Right atrium auricular region (tissue), 2 donors: ENCODE measurements around the gene ZNF646. TPM values are rescaled to one million over a fixed set of nuclear protein-coding genes. Genes with fewer than 3 reads are reported as not detected.

Experiments used
- DNase-seq: peaks from one replicate; pipeline ENCODE4 v3.0.0-alpha.2; 2019; ENCODE audit warnings: low spot score
- H3K27ac ChIP-seq, 2 donors: fragments of 200-600 bp; sonication (generic); 1 replicate in 1 of 2; 2 replicates in 1 of 2; pipeline ENCODE4 v1.5.1; 2016 to 2019
- H3K27me3 ChIP-seq, 2 donors: fragments of 200-600 bp; sonication (generic); one replicate each; pipeline versions ENCODE4 v1.5.1 to v1.6.0; 2017 to 2019
- H3K36me3 ChIP-seq: fragments of 200-600 bp; sonication (generic); one replicate; pipeline ENCODE4 v1.5.1; 2016
- H3K4me1 ChIP-seq, 2 donors: fragments of 200-600 bp; sonication (generic); one replicate each; pipeline versions ENCODE4 v1.5.1 to v1.6.0; 2017 to 2019
- H3K4me3 ChIP-seq, 2 donors: fragments of 200-600 bp; sonication (generic); 1 replicate in 1 of 2; 2 replicates in 1 of 2; pipeline ENCODE4 v1.5.1; 2017 to 2019; ENCODE audit warnings: mild to moderate bottlenecking in 1 of 2, moderate library complexity in 1 of 2
- H3K9me3 ChIP-seq, 2 donors: fragments of 200-600 bp; sonication (generic); one replicate each; pipeline ENCODE4 v1.5.1; 2019
- total RNA-seq, 2 donors: library from RNA; depleted of rRNA; stranded (reverse); fragments of >200 nt; gene quantifications; one replicate each; pipeline ENCODE4 v1.1.0, GENCODE V29; 2016
- TF ChIP-seq, protein P1 (sequence below), 2 donors: fragments of 200-600 bp; sonication (generic); IDR thresholded peaks; one replicate each; pipeline ENCODE4 v1.5.1; 2019; ENCODE audit warnings: antibody characterized with exemption in 2 of 2

The ZNF646 gene
- total RNA-seq, 2 donors from 2014 or later: 6.2 to 10.8 TPM

DNA sequence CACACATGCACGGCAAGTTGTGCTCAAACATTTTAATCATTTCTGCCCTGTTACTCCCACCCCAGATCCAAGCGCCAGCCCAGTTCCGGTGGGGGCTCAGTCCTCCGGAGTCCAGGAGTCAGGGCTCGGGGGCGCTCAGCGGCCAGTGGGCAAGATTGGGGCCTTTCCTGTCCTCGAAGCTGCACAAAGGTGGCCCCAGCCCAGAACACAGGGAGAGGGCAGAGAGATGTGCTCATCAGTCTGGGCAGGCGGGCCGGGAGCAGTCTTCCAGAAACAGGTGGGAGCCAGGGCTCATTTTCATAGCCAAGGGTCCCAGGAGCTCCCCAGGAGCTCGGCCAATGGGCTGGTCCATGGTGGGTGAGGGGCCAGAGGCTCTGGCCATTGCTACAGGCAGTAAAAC is 57.2 kb downstream of the ZNF646 start:
- H3K27ac ChIP-seq: no peak overlapping the region
- no peak for DNase-seq
- H3K36me3 ChIP-seq: peaks cover 59% of the 10 kb centered on the region
- no peak overlapping the region for H3K4me3 ChIP-seq
- peaks cover 0 to 39% of the 10 kb centered on the region in 2 donors for H3K4me1 ChIP-seq
- no peaks in the 10 kb centered on the region for H3K27me3 ChIP-seq
- no peaks in the 10 kb centered on the region for H3K9me3 ChIP-seq
- TF ChIP-seq, protein P1, sequence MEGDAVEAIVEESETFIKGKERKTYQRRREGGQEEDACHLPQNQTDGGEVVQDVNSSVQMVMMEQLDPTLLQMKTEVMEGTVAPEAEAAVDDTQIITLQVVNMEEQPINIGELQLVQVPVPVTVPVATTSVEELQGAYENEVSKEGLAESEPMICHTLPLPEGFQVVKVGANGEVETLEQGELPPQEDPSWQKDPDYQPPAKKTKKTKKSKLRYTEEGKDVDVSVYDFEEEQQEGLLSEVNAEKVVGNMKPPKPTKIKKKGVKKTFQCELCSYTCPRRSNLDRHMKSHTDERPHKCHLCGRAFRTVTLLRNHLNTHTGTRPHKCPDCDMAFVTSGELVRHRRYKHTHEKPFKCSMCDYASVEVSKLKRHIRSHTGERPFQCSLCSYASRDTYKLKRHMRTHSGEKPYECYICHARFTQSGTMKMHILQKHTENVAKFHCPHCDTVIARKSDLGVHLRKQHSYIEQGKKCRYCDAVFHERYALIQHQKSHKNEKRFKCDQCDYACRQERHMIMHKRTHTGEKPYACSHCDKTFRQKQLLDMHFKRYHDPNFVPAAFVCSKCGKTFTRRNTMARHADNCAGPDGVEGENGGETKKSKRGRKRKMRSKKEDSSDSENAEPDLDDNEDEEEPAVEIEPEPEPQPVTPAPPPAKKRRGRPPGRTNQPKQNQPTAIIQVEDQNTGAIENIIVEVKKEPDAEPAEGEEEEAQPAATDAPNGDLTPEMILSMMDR (IDR thresholded peaks at IDR 0.05): no peak

DNA sequence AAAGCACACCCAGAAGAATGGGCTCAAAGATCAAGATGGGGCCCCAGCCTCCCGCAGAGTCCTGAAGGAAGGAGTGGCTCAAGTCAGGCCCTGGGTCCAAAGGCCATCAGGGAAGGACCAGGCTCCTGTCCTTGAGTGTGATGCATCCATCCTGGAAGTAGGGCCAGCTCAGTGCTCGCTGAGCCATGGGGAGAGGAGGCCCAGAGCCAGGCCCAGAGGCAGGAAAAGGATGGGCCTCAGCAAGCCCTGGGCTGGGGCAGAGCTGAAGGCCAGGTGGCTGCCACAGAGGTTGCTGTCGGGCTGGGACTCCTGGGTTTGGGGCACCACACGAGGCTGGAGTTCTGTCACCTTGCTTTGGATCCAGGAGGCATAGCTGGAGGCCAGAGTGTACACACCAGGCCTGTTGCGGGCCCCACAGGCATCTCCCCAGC is 57.6 kb downstream of the ZNF646 start:
- Histone ChIP-seq H3K9me3 (no peaks in the 10 kb centered on the region), H3K27ac (no peak overlapping the region), H3K4me3 (no peak overlapping the region), H3K36me3 (peaks cover 57% of the 10 kb centered on the region), H3K4me1 (peaks cover 0 to 39% of the 10 kb centered on the region in 2 donors), H3K27me3 (no peaks in the 10 kb centered on the region)
- DNase-seq: no peak
- TF ChIP-seq, protein P1 (IDR thresholded peaks at IDR 0.05): no peak

GRCh38 chr16:31132303-31132979 is 58.2 kb downstream of the ZNF646 start:
- Histone ChIP-seq H3K4me3 (no peak overlapping the region), H3K27ac (no peak overlapping the region), H3K36me3 (peaks cover 51% of the 10 kb centered on the region), H3K27me3 (no peaks in the 10 kb centered on the region), H3K4me1 (peaks cover 0 to 39% of the 10 kb centered on the region in 2 donors), H3K9me3 (no peaks in the 10 kb centered on the region)
- no peak for DNase-seq
- TF ChIP-seq, protein P1 (IDR thresholded peaks at IDR 0.05): no peak

GRCh38 chr16:31133046-31133501 is 58.9 kb downstream of the ZNF646 start:
- Histone ChIP-seq H3K36me3 (peaks cover 45% of the 10 kb centered on the region), H3K27ac (no peak overlapping the region), H3K4me3 (no peak overlapping the region), H3K9me3 (no peaks in the 10 kb centered on the region), H3K4me1 (peaks cover 0 to 39% of the 10 kb centered on the region in 2 donors), H3K27me3 (no peaks in the 10 kb centered on the region)
- DNase-seq: no peak
- TF ChIP-seq, protein P1 (IDR thresholded peaks at IDR 0.05): no peak

Other genes with a start within 250 kb of the ZNF646 start
- gene BCL7C, start 180.3 kb upstream of the ZNF646 start, total RNA-seq: 10 to 100 TPM; 21.1 to 35.1 TPM
- 1 to 10 TPM; 6.5 to 7.6 TPM for gene CTF1, start 177.8 kb upstream of the ZNF646 start, total RNA-seq
- gene FBXL19, start 150.8 kb upstream of the ZNF646 start, total RNA-seq: 1 to 10 TPM; 5.7 to 7.9 TPM
- 10 to 100 TPM; 22.4 to 23.0 TPM for gene ORAI3, start 125.4 kb upstream of the ZNF646 start, total RNA-seq
- 1 to 10 TPM; 3.8 to 8.6 TPM for gene SETD1A, start 116.7 kb upstream of the ZNF646 start, total RNA-seq
- 1 to 10 TPM; 6.0 to 8.5 TPM for gene HSD3B7, start 89.2 kb upstream of the ZNF646 start, total RNA-seq
- 1 to 10 TPM; 1.3 to 2.1 TPM for gene STX1B, start 63.8 kb upstream of the ZNF646 start, total RNA-seq
- gene STX4, start 40.9 kb upstream of the ZNF646 start, total RNA-seq: 10 to 100 TPM; 17.1 to 23.8 TPM
- gene ZNF668, start 182 bp upstream of the ZNF646 start, total RNA-seq: 1 to 10 TPM; 7.4 to 9.2 TPM
- under 1 TPM; 0.15 to 0.43 TPM for gene PRSS53, start 14.5 kb downstream of the ZNF646 start, total RNA-seq
- gene VKORC1, start 20.4 kb downstream of the ZNF646 start, total RNA-seq: 10 to 100 TPM; 64.9 to 71.8 TPM
- gene BCKDK, start 34.0 kb downstream of the ZNF646 start, total RNA-seq: 10 to 100 TPM; 52.0 to 62.3 TPM
- 10 to 100 TPM; 58.0 to 64.3 TPM for gene KAT8, start 43.2 kb downstream of the ZNF646 start, total RNA-seq
- gene PRSS8, start 61.3 kb downstream of the ZNF646 start, total RNA-seq: 1 to 10 TPM in 1 of 2 donors, not detected in 1; 2.4 TPM
- gene PRSS36, start 75.6 kb downstream of the ZNF646 start, total RNA-seq: 1 to 10 TPM; 1.3 to 1.9 TPM
- 10 to 100 TPM; 16.9 to 34.3 TPM for gene FUS, start 105.7 kb downstream of the ZNF646 start, total RNA-seq
- 10 to 100 TPM in 1 of 2 donors, 1 to 10 TPM in 1; 7.9 to 13.8 TPM for gene PYCARD, start 128.3 kb downstream of the ZNF646 start, total RNA-seq
- gene TRIM72, start 139.7 kb downstream of the ZNF646 start, total RNA-seq: under 1 TPM; 0.04 to 0.11 TPM
- gene PYDC1, start 142.7 kb downstream of the ZNF646 start, total RNA-seq: not detected
- gene ITGAM, start 185.6 kb downstream of the ZNF646 start, total RNA-seq: 10 to 100 TPM in 1 of 2 donors, 1 to 10 TPM in 1; 2.1 to 15.4 TPM